T-helper 17 cell (primary cell): ENCODE data around the gene C19orf25. TPM values are rescaled to one million over a fixed set of nuclear protein-coding genes. Genes with fewer than 3 reads are reported as not detected.
A peak's percentile ranks its signal among the peaks of the same experiment; 100 is the strongest.

Experiments used
- ATAC-seq: fragments of 150-1000 bp; cut with Tn5 transposase; 2 replicates; pipeline ENCODE4 v1.10.0; 2021; ENCODE audit warnings: mild to moderate bottlenecking, moderate library complexity
- DNase-seq, 3 donors: peaks; one replicate each; pipeline versions ENCODE4 v3.0.0 to v3.0.0-alpha.2; 2020 to 2021
- H3K9me3 ChIP-seq: one replicate; pipeline ENCODE4 v1.7.0; 2013; ENCODE audit warnings: low read length, mild to moderate bottlenecking; ENCODE audit not compliant: control insufficient read depth, poor library complexity, severe bottlenecking
- H3K27ac Mint-ChIP-seq: one replicate; pipeline ENCODE4 v1.8.0; 2022; ENCODE audit warnings: mild to moderate bottlenecking, moderate library complexity, mixed read lengths
- H3K27me3 Mint-ChIP-seq: one replicate; pipeline ENCODE4 v1.8.0; 2022; ENCODE audit warnings: mixed read lengths
- H3K36me3 Mint-ChIP-seq: one replicate; pipeline ENCODE4 v1.8.0; 2022; ENCODE audit warnings: low read depth, mixed read lengths
- H3K4me1 Mint-ChIP-seq: one replicate; pipeline ENCODE4 v1.8.0; 2022; ENCODE audit warnings: mild to moderate bottlenecking, mixed read lengths
- H3K4me3 Mint-ChIP-seq: one replicate; pipeline ENCODE4 v1.8.0; 2022; ENCODE audit warnings: mild to moderate bottlenecking, moderate library complexity, mixed read lengths
- total RNA-seq, 4 donors: library from RNA in 2 of 4; stranded (reverse) in 2 of 4; gene quantifications; one replicate each; pipeline ENCODE4 v1.2.3 and lab custom pipeline; 2022 to 2026

Gene C19orf25
- total RNA-seq, 2 donors from 2014 or later = 24.3 to 29.0 TPM

GRCh38 chr19:1497578-1498235, 18.7 kb upstream of the C19orf25 start:
- DNase-seq (no peak), ATAC-seq (no peak)
- no peaks in the 10 kb centered on the region for H3K4me1 Mint-ChIP-seq
- no peak overlapping the region for H3K4me3 Mint-ChIP-seq
- H3K9me3 ChIP-seq = no peaks in the 10 kb centered on the region
- no peaks in the 10 kb centered on the region for H3K36me3 Mint-ChIP-seq
- no peaks in the 10 kb centered on the region for H3K27me3 Mint-ChIP-seq
- no peak overlapping the region for H3K27ac Mint-ChIP-seq

DNA sequence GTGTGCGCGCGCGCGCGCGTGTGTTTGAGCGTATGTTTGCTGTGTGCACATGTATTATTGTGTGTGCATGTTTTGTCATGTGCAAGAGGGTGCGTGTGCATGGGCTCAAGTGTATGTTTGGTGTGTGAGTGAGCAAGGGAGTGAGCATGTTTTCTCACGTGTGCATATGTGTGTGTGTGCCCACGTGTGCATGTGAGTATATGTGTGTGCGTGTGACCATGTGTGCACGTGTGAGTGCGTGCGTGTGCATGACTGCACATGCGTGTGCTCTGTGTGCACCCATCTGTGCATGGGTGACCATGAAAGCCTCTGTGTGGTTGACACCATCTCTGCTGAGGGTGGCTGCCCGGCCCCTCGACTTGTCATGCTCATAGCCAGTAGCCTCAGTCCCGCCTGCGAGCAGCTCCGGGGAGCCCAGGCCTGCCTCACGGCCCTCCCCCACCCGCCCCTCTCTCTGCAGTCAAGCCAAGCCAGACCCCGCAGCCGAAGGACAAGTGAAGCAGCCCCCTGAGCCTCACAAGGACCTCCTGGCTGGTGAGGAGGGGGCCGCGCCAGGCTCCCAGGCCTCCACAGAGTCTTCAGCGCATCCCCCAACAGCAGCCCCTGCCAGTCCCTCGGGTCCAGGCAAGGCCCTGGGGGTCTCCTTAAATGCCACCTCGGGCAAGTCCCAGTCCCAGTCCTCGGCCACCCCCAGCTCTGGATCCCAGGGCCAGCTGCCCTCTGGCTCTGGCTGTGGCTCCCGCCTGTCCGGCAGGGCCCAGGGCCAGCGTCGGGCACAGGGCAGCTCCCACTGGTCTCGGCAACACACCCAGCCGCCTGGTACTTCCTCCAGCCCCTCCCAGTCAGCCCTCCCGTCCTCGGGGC, 17.9 kb upstream of the C19orf25 start:
- H3K4me1 Mint-ChIP-seq = peaks cover under 1% of the 10 kb centered on the region
- no peak for DNase-seq
- ATAC-seq = no peak
- H3K9me3 ChIP-seq = no peaks in the 10 kb centered on the region
- no peaks in the 10 kb centered on the region for H3K27me3 Mint-ChIP-seq
- no peak overlapping the region for H3K27ac Mint-ChIP-seq
- H3K4me3 Mint-ChIP-seq = no peak overlapping the region
- H3K36me3 Mint-ChIP-seq = no peaks in the 10 kb centered on the region

GRCh38 chr19:1495799-1496713, 17.0 kb upstream of the C19orf25 start:
- Mint-ChIP-seq H3K27ac (no peak overlapping the region), H3K36me3 (no peaks in the 10 kb centered on the region), H3K4me1 (peaks cover 5% of the 10 kb centered on the region), H3K4me3 (no peak overlapping the region), H3K27me3 (no peaks in the 10 kb centered on the region)
- no peak for DNase-seq
- ATAC-seq = no peak
- H3K9me3 ChIP-seq = no peaks in the 10 kb centered on the region

GRCh38 chr19:1495051-1495798, 16.2 kb upstream of the C19orf25 start:
- DNase-seq = no peak
- Mint-ChIP-seq H3K4me3 (no peak overlapping the region), H3K4me1 (peaks cover 8% of the 10 kb centered on the region), H3K27ac (no peak overlapping the region), H3K27me3 (no peaks in the 10 kb centered on the region), H3K36me3 (no peaks in the 10 kb centered on the region)
- no peak for ATAC-seq
- H3K9me3 ChIP-seq = no peaks in the 10 kb centered on the region

DNA sequence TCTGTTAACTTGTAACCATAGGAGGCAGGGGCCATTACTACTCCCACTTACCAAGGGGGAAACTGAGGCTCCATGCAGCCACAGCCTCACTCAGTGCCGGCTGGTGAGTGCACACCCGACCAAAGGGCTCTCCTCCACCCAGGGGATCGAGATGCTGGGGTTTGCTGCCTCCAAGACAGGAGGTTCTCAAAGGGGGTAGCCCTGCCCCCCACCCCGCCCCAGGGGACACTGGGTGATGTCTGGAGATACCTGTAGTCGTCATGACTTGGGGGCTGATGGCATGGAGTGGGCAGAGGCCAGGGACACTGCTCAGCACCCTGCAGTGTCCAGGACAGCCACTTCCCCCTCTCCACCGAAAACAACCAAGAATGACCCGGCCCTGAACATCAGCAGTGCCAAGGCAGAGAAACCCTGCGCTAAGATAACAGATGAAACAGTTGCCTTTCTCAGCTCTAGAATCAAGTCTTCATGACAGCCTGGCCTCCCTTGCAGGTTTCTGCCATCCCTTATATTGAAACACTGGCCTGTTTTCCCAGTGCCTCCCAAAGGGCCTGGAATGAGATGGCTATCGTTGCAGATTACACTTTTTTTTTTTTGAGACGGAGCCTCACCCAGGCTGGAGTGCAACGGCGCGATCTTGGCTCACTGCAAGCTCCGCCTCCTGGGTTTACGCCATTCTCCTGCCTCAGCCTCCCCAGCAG, 15.2 kb upstream of the C19orf25 start:
- Mint-ChIP-seq H3K36me3 (no peaks in the 10 kb centered on the region), H3K4me1 (peaks cover 11% of the 10 kb centered on the region), H3K27ac (no peak overlapping the region), H3K27me3 (no peaks in the 10 kb centered on the region), H3K4me3 (no peak overlapping the region)
- ATAC-seq = no peak
- no peak for DNase-seq
- H3K9me3 ChIP-seq = no peaks in the 10 kb centered on the region

DNA sequence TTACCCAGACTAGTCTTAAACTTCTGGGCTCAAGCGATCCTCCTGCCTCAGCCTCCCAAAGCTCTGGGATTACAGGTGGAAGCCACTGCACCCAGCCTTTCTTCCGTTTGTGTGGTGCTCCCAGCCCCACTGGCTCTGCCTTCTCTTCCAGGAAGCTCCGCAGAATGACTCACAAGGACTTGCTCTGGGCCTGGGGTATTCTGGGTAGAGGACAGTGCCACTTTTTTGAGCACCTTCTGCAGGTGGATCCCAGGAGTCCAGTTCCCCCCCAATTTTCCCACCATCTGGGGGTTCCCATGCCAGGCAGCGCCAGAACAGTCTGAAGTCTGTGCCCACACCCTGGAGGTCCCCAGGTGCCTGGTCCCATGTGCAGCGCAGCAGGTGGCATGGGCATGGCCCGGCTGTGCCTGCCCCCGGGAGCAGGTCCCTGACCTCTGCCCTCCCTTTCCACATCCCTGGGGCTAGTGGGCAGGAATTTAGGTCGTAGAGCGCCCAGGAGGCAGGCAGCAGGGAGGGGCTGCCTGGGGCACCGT, 13.5 kb upstream of the C19orf25 start:
- H3K27ac Mint-ChIP-seq = no peak overlapping the region
- no peak overlapping the region for H3K4me3 Mint-ChIP-seq

DNA sequence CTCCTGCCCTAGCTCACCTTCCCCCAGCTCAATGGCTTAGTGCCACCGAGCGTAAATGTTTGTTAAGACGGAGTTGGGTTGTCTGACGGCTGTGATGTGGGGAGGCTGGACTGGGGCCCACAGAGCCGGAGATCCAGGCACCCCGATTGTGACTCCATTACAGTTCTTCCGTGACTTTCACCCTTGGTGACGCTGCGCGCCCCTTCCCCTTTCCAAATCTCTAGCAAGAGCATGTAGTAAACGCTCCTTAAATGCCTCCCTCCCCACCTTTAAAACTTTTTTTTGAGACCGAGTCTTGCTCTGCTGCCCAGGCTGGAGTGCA, 12.8 kb upstream of the C19orf25 start:
- Mint-ChIP-seq H3K27ac (no peak overlapping the region), H3K4me3 (peak overlapping the region; percentile 83), H3K4me1 (peaks cover 11% of the 10 kb centered on the region), H3K27me3 (no peaks in the 10 kb centered on the region), H3K36me3 (no peaks in the 10 kb centered on the region)
- no peaks in the 10 kb centered on the region for H3K9me3 ChIP-seq
- DNase-seq (no peak), ATAC-seq (no peak)

More for the DNA sequence above, 13.5 kb upstream of the C19orf25 start:
- no peaks in the 10 kb centered on the region for H3K27me3 Mint-ChIP-seq
- H3K4me1 Mint-ChIP-seq = peaks cover 11% of the 10 kb centered on the region
- no peaks in the 10 kb centered on the region for H3K9me3 ChIP-seq
- DNase-seq = no peak
- ATAC-seq = no peak
- H3K36me3 Mint-ChIP-seq = no peaks in the 10 kb centered on the region

DNA sequence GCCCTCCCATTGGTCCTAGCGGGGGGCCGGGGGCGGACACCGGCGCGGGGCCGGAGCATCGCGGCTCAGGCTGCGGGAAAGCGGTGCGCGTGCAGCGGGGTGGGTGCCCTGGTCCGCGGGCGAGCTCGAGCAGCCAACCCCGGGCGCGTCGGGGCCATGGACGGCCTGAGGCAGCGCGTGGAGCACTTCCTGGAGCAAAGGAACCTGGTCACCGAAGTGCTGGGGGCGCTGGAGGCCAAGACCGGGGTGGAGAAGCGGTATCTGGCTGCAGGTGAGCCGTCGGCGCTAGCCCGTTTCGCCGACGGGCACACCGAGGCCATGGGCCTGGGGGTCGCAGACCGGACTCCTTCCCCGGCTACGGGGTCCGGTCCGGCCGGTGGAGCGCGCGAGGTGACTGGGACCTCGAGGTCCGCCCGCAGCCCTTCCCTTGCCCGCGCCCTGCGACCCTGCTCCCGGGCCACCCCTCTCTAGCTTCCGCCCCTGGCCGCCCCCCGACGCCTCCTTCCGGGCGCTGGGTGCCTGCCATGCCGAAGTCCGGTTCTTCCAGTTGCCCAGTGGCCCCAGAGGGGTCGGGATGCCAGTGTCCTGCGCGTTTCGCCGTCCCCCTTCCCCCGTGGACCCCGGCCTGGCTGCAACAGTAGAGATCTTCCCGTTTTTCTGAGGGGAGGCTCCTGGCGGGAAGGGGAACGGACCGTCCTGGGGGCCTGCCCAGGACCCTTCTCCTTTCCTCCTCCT, 12.3 kb upstream of the C19orf25 start, which contains the start of gene REEP6:
Gene REEP6, plus strand, starts transcription at position 68 of the 735 bp plus-strand sequence. Its CDS starts 89 bp downstream, at position 157.
- peaks cover 11% of the 10 kb centered on the region for H3K4me1 Mint-ChIP-seq
- H3K4me3 Mint-ChIP-seq = peak within 1 kb of the TSS; percentile 93
- no peaks in the 10 kb centered on the region for H3K36me3 Mint-ChIP-seq
- no peaks in the 10 kb centered on the region for H3K27me3 Mint-ChIP-seq
- DNase-seq (no peak), ATAC-seq (no peak)
- no peaks in the 10 kb centered on the region for H3K9me3 ChIP-seq
- H3K27ac Mint-ChIP-seq = peak within 1 kb of the TSS; percentile 67

- Mint-ChIP-seq H3K36me3 (no peaks in the 10 kb centered on the region), H3K4me3 (peak within 1 kb of the TSS; percentile 93), H3K4me1 (peaks cover 11% of the 10 kb centered on the region), H3K27ac (peak within 1 kb of the TSS; percentile 67), H3K27me3 (no peaks in the 10 kb centered on the region)
- peak; percentile 89 to 98 (median 92) for DNase-seq
- no peaks in the 10 kb centered on the region for H3K9me3 ChIP-seq
- ATAC-seq = peak; percentile 88
Measured at GRCh38 chr19:1490311-1491113, 11.5 kb upstream of the C19orf25 start, which contains the start of gene PCSK4. TSS of gene PCSK4 (minus strand) at chr19:1490350. CDS start at chr19:1490346, 4 bp downstream.

- Mint-ChIP-seq H3K36me3 (no peaks in the 10 kb centered on the region), H3K4me1 (peaks cover 11% of the 10 kb centered on the region), H3K27ac (no peak overlapping the region), H3K4me3 (peak overlapping the region; percentile 76), H3K27me3 (no peaks in the 10 kb centered on the region)
- ATAC-seq (no peak), DNase-seq (no peak)
- no peaks in the 10 kb centered on the region for H3K9me3 ChIP-seq
Measured at GRCh38 chr19:1489463-1490310, 10.7 kb upstream of the C19orf25 start.
